Stimulated activated CD4-positive, alpha-beta T cell treated with anti-CD3 and anti-CD28 coated beads, Interleukin-1b, Interleukin-23, amount 100 ng/mL, for 1 hour (primary cell): Measurements from ENCODE around the gene LMCD1.

ENCODE experiments used
- DNase-seq, 2 donors: peaks; one replicate each; pipeline ENCODE4 v3.0.0-alpha.2; 2020; ENCODE audit warnings: low read depth in 2 of 2

LMCD1 gene

GRCh38 chr3:8484409-8485140 is 17.0 kb upstream of the LMCD1 start:
- no peak for DNase-seq

GRCh38 chr3:8485141-8485870 is 16.3 kb upstream of the LMCD1 start:
- DNase-seq, result no peak

GRCh38 chr3:8485943-8486342 is 15.7 kb upstream of the LMCD1 start:
- no peak for DNase-seq

- no peak for DNase-seq
Observed at GRCh38 chr3:8486434-8486833, 15.2 kb upstream of the LMCD1 start.

- no peak for DNase-seq
Observed at GRCh38 chr3:8486936-8487335, 14.7 kb upstream of the LMCD1 start.

- no peak for DNase-seq
Observed at GRCh38 chr3:8488411-8488810, 13.2 kb upstream of the LMCD1 start.

GRCh38 chr3:8488877-8489276 is 12.7 kb upstream of the LMCD1 start:
- no peak for DNase-seq

GRCh38 chr3:8489278-8489792 is 12.3 kb upstream of the LMCD1 start:
- no peak for DNase-seq

GRCh38 chr3:8490079-8490552 is 11.5 kb upstream of the LMCD1 start:
- DNase-seq, result no peak

GRCh38 chr3:8491271-8492144 is 10.1 kb upstream of the LMCD1 start:
- DNase-seq, result no peak

- DNase-seq, result no peak
Observed at GRCh38 chr3:8492744-8493511, 8.7 kb upstream of the LMCD1 start.

- no peak for DNase-seq
Observed at GRCh38 chr3:8493744-8494143, 7.9 kb upstream of the LMCD1 start.

GRCh38 chr3:8494327-8494726 is 7.3 kb upstream of the LMCD1 start:
- no peak for DNase-seq

- no peak for DNase-seq
Observed at GRCh38 chr3:8497582-8497981, 4.0 kb upstream of the LMCD1 start.

- DNase-seq, result no peak
Observed at GRCh38 chr3:8499181-8499611, 2.4 kb upstream of the LMCD1 start.

- no peak for DNase-seq
Observed at GRCh38 chr3:8500319-8500988, 1.2 kb upstream of the LMCD1 start.

GRCh38 chr3:8500989-8501370 is 643 bp upstream of the LMCD1 start:
- DNase-seq, result no peak

- DNase-seq, result no peak
Observed at GRCh38 chr3:8503461-8503860, 1.8 kb downstream of the LMCD1 start.

GRCh38 chr3:8503871-8504610 is 2.4 kb downstream of the LMCD1 start:
- no peak for DNase-seq

GRCh38 chr3:8504611-8504973 is 3.0 kb downstream of the LMCD1 start:
- DNase-seq, result no peak
